HEK293 (cell line): ENCODE data around the gene MYO5C.

Experiments used
- HOXA7 ChIP-seq: sonication (generic); formaldehyde crosslinking; IDR thresholded peaks from 2 replicates; pipeline ENCODE4 v1.8.1; 2022; ENCODE audit warnings: missing genetic modification reagents, borderline replicate concordance
- SP2 ChIP-seq: fragments of 450-650 bp; formaldehyde crosslinking; IDR thresholded peaks from 2 replicates; pipeline ENCODE4 v1.5.1; 2016; ENCODE audit warnings: missing biosample characterization, missing genetic modification characterization
- ZNF266 ChIP-seq: fragments of 450-650 bp; formaldehyde crosslinking; IDR thresholded peaks from 2 replicates; pipeline ENCODE4 v1.5.1; 2016; ENCODE audit warnings: missing biosample characterization, missing genetic modification characterization, low read depth
- ZNF76 ChIP-seq: fragments of 450-650 bp; formaldehyde crosslinking; IDR thresholded peaks from 2 replicates; pipeline ENCODE4; 2016; ENCODE audit warnings: low read depth, missing biosample characterization, missing genetic modification characterization, borderline replicate concordance
- ZNF785 ChIP-seq: fragments of 450-650 bp; formaldehyde crosslinking; IDR thresholded peaks from 2 replicates; pipeline ENCODE4 v1.5.1; 2016; ENCODE audit warnings: missing biosample characterization, missing genetic modification characterization
- TF ChIP-seq, protein P1 (sequence below): fragments of 450-650 bp; formaldehyde crosslinking; IDR thresholded peaks from 2 replicates; pipeline ENCODE4 v1.5.1; 2016; ENCODE audit warnings: missing biosample characterization, missing genetic modification characterization
- TF ChIP-seq, protein P2 (sequence below): fragments of 450-650 bp; IDR thresholded peaks from 2 replicates; pipeline ENCODE4 v1.5.1; 2018; ENCODE audit warnings: missing biosample characterization, missing genetic modification characterization

DNA sequence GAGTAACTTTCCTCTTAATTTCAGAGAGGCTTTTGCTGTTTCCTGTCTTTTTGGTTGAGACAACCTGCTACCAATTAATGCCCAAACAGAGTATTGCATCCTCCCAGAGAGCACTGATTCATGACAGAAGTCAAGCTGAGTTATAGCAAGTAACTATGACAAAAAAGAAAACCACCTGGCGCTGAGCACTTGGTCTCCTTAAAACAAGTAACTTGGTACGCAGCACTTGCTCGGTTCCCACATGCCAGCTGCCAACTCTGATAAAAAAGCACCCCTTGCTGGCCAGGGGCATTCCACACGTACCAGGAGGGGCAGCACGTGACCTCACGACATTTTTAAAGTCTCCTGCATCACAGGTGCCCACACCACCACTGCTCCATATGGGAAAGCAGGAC is 13.5 kb upstream of the MYO5C start:
- no peak for TF ChIP-seq SP2 (tag by site-specific recombination)
- TF ChIP-seq HOXA7 (CRISPR knock-in tag), result no peak
- no peak for TF ChIP-seq ZNF785
- TF ChIP-seq, protein P1, sequence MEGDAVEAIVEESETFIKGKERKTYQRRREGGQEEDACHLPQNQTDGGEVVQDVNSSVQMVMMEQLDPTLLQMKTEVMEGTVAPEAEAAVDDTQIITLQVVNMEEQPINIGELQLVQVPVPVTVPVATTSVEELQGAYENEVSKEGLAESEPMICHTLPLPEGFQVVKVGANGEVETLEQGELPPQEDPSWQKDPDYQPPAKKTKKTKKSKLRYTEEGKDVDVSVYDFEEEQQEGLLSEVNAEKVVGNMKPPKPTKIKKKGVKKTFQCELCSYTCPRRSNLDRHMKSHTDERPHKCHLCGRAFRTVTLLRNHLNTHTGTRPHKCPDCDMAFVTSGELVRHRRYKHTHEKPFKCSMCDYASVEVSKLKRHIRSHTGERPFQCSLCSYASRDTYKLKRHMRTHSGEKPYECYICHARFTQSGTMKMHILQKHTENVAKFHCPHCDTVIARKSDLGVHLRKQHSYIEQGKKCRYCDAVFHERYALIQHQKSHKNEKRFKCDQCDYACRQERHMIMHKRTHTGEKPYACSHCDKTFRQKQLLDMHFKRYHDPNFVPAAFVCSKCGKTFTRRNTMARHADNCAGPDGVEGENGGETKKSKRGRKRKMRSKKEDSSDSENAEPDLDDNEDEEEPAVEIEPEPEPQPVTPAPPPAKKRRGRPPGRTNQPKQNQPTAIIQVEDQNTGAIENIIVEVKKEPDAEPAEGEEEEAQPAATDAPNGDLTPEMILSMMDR, result no peak
- TF ChIP-seq ZNF266, result no peak
- TF ChIP-seq, protein P2, sequence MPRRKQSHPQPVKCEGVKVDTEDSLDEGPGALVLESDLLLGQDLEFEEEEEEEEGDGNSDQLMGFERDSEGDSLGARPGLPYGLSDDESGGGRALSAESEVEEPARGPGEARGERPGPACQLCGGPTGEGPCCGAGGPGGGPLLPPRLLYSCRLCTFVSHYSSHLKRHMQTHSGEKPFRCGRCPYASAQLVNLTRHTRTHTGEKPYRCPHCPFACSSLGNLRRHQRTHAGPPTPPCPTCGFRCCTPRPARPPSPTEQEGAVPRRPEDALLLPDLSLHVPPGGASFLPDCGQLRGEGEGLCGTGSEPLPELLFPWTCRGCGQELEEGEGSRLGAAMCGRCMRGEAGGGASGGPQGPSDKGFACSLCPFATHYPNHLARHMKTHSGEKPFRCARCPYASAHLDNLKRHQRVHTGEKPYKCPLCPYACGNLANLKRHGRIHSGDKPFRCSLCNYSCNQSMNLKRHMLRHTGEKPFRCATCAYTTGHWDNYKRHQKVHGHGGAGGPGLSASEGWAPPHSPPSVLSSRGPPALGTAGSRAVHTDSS, result no peak
- TF ChIP-seq ZNF76 (tag by site-specific recombination), result no peak
